Right lobe of liver (tissue), 6 donors: Measurements from ENCODE around the gene TNS3. TPM values are rescaled to one million over a fixed set of nuclear protein-coding genes. Genes with fewer than 3 reads are reported as not detected.

ENCODE experiments used
- ATAC-seq, 4 donors: fragments of 200-7000 bp; cut with Tn5 transposase; one replicate each; pipeline ENCODE4 v1.9.1; 2020; ENCODE audit warnings: mild to moderate bottlenecking in 4 of 4, moderate library complexity in 4 of 4
- DNase-seq, 3 donors: peaks; one replicate each; pipeline ENCODE4 v3.0.0-alpha.2; 2020
- H3K27ac ChIP-seq, 3 donors: fragments of 200-600 bp; one replicate each; pipeline ENCODE4 v1.8.0; 2022
- H3K27me3 ChIP-seq, 2 donors: fragments of 200-600 bp; one replicate each; pipeline ENCODE4 v1.8.0; 2022
- H3K36me3 ChIP-seq, 4 donors: fragments of 200-600 bp; sonication (generic) in 1 of 4; one replicate each; pipeline versions ENCODE4 v1.5.1 to v1.8.0; 2017 to 2022; ENCODE audit warnings: control low read depth in 1 of 4
- H3K4me1 ChIP-seq, 4 donors: fragments of 200-600 bp; sonication (generic) in 1 of 4; one replicate each; pipeline versions ENCODE4 v1.5.1 to v1.8.0; 2017 to 2022; ENCODE audit warnings: control low read depth in 1 of 4
- H3K4me3 ChIP-seq, 3 donors: fragments of 200-600 bp; one replicate each; pipeline ENCODE4 v1.8.0; 2022
- H3K9me3 ChIP-seq, 4 donors: fragments of 200-600 bp; sonication (generic) in 1 of 4; one replicate each; pipeline versions ENCODE4 v1.5.1 to v1.8.0; 2017 to 2022; ENCODE audit warnings: control low read depth in 1 of 4
- CTCF ChIP-seq, 4 donors: fragments of 200-600 bp in 3 of 4; fragments of 450-650 bp in 1 of 4; IDR thresholded peaks; one replicate each; pipeline versions ENCODE4 v1.5.1 to v1.8.0; 2016 to 2022; ENCODE audit warnings: antibody characterized with exemption in 4 of 4, mild to moderate bottlenecking in 2 of 4
- POLR2A ChIP-seq: fragments of 450-650 bp; IDR thresholded peaks from one replicate; pipeline ENCODE4 v1.6.1; 2017; ENCODE audit warnings: antibody characterized with exemption, mild to moderate bottlenecking
- WGBS: methylation state at CpG from one replicate; pipeline ENCODE4 v1.1.6; 2018; ENCODE audit warnings: low coverage, low lambda C conversion rate; ENCODE audit not compliant: insufficient coverage; ENCODE audit errors: missing lambda C conversion rate; 5-methylcytosine and 5-hydroxymethylcytosine counted together
- intact Hi-C, 2 donors: fragments of 100-400 bp; cut with DNase I; formaldehyde crosslinking; loops; one replicate each; pipeline versions ENCODE4 v1.11.2 to v1.14.1; 2022
- total RNA-seq, 6 experiments: library from RNA; depleted of rRNA in 2 of 6; stranded (reverse); fragments of >200 nt in 2 of 6; fragmentation: NEBNext Ultra II Directional in 3 of 6; extraction: Animal tissue kit (Norgen Biotek cat#: 25700) in 3 of 6; gene quantifications; one replicate each; pipeline versions ENCODE4 v1.1.0 to v1.2.4, GENCODE V29; 2016 to 2023
- donor health status: DM: no; HTN: yes; CAD: no.
- donor health status: DM: no; HTN: no; CAD: no.
- donor health status: DM: no; HTN: no; CAD: no.
- donor health status: DM: no; HTN: yes; CAD: no.
- donor health status: DM: no; HTN: yes; CAD: no.

Gene TNS3
- total RNA-seq, 6 experiments from 2014 or later = 51.2 to 95.0 (median 58.4) TPM

DNA sequence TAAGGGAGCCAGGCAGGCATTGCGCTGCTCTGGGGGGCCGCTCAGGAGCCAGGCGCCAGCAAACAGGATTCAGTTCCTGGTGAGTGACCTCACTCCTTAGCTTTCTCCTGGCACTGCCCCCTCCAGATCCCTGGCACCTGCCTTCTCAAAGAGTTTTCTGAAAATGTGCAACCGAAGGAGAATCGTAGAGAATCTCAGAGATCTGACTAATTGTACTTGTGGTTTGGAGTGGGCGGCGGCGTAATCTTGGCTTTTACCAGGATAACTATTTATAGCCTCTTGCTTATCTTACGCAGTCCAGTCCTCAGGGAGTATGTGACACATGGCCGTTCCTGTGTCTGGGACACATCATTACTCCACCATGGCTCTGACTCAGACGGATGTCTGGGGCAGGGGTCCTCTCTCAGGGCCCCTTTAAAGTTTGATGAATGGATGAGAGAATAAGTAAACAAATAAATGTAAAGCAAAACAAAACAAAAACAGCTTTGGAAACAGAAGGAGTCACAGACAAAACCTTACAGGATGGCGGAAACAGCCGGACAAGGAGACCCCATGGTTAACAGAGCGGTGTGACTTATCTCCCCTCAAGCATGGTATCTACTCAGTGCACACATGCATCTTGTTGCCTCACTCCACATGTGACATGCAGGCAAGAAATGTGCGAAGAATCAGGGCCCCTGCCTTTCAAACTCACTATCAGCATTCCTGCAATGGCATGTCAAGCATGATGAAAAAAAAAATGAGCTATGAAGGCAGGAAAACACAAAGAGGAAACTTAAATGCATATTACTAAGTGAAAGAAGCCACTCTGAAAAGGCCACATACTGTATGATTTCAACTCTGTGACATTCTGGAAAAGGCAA, 99.7 kb downstream of the TNS3 start:
- peak overlapping the region; percentile 7 to 60 (median 44) for H3K27ac ChIP-seq
- intact Hi-C loops = no loop called here
- no peaks in the 10 kb centered on the region for H3K9me3 ChIP-seq
- TF ChIP-seq POLR2A = no peak
- TF ChIP-seq CTCF (IDR thresholded peaks at IDR 0.05) = no peak
- ATAC-seq = peak in 1 of 4 donors; percentile 17
- H3K36me3 ChIP-seq = no peaks in the 10 kb centered on the region
- no peak overlapping the region for H3K4me3 ChIP-seq
- DNase-seq = no peak
- H3K4me1 ChIP-seq = peaks cover 0 to 60% (median 35%) of the 10 kb centered on the region in 4 donors
- H3K27me3 ChIP-seq = no peaks in the 10 kb centered on the region
- 43% methylated on average over 12 of the region's 15 CpGs for WGBS

- Histone ChIP-seq H3K27me3 (no peaks in the 10 kb centered on the region), H3K27ac (peak overlapping the region; percentile 7 to 60 (median 44)), H3K4me1 (peaks cover 0 to 64% (median 38%) of the 10 kb centered on the region in 4 donors), H3K36me3 (no peaks in the 10 kb centered on the region), H3K9me3 (no peaks in the 10 kb centered on the region), H3K4me3 (no peak overlapping the region)
- 93% methylated on average over 2 of the region's 7 CpGs for WGBS
- TF ChIP-seq CTCF (IDR thresholded peaks at IDR 0.05) = no peak
- TF ChIP-seq POLR2A = no peak
- ATAC-seq (no peak), DNase-seq (no peak)
- intact Hi-C loops = no loop called here
Observed at GRCh38 chr7:47481541-47482012, 100.3 kb downstream of the TNS3 start.

DNA sequence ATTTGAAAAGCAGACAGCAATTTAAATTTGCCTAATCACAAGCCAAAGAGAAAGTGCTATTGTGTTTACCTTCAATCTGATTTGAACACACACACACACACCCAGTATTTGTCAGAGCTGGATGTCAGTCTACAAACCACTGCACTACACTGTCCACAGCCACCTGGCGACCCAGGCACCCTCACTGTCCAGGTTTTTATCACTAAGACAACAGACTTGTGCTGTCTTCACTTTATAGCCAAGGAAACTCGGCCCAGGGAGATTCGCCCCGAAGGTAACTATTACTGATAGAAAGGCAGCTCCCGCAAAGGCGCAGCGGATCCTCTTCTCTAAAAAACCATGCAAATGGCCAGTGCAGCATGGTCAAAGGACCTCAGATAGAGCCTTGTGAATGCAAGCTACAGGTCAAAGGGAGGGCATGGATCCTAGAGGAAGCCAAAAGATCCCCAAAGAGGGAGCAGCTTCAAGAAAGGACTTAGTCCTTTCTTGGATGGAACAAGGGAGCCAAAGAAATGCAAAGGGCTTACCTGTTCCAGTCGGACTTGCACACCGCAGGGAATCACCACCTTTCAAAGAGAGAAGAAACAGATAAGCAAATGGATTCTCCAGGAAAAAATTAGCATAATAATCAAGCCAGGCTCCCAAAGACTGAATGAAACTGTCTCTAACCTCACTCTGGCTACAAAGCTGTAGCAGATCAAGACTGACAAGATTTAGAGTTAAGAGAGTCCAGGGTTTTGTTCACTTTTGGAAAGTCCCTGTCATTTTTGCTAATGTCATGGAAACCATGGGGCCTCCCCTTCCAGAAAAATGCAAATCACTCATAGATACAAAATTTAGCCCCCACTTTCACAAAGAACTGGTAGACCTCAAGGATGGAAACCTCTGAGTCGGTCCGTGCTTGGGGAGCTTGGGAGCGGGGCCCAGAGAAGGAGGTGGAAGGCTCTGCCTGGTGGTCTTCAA, 101.1 kb downstream of the TNS3 start:
- peaks cover 0 to 71% (median 38%) of the 10 kb centered on the region in 4 donors for H3K4me1 ChIP-seq
- H3K27me3 ChIP-seq = no peaks in the 10 kb centered on the region
- intact Hi-C loops = no loop called here
- WGBS = 79% methylated on average over 9 of the region's 12 CpGs
- H3K4me3 ChIP-seq = no peak overlapping the region
- peak overlapping the region in 2 of 3 donors; percentile 32 to 60 for H3K27ac ChIP-seq
- H3K36me3 ChIP-seq = no peaks in the 10 kb centered on the region
- no peaks in the 10 kb centered on the region for H3K9me3 ChIP-seq
- ATAC-seq = peak in 2 of 4 donors; percentile 23 to 45
- DNase-seq = no peak
- TF ChIP-seq CTCF (IDR thresholded peaks at IDR 0.05) = no peak
- no peak for TF ChIP-seq POLR2A

- Histone ChIP-seq H3K9me3 (no peaks in the 10 kb centered on the region), H3K27me3 (no peaks in the 10 kb centered on the region), H3K4me1 (peaks cover 0 to 73% (median 35%) of the 10 kb centered on the region in 4 donors), H3K36me3 (no peaks in the 10 kb centered on the region), H3K27ac (peak overlapping the region in 2 of 3 donors; percentile 32 to 60), H3K4me3 (no peak overlapping the region)
- no peak for TF ChIP-seq CTCF (IDR thresholded peaks at IDR 0.05)
- TF ChIP-seq POLR2A = no peak
- DNase-seq (no peak), ATAC-seq (no peak)
- WGBS = 53% methylated on average over 3 of the region's 12 CpGs
- intact Hi-C loops = loop anchor here in 1 of 2 donors (10.0 kb wide), 1 partner anchor 95 kb away; no protein-coding TSS in a partner anchor
Observed at GRCh38 chr7:47479821-47480575, 101.9 kb downstream of the TNS3 start.
